ENCODE results near the gene PLSCR2.
"Not testable (repeated sequence)": the region's sequence is repeated elsewhere in the genome, so short reads cannot be mapped to it uniquely, and the experiment has no call there.

PLSCR2 gene

GRCh38 chr3:146485297-146485696, 15.9 kb upstream of the PLSCR2 start:
- no peak for DNase-seq

GRCh38 chr3:146476094-146476740, 6.9 kb upstream of the PLSCR2 start:
- no peak for DNase-seq

- not testable (repeated sequence) for DNase-seq
Measured at GRCh38 chr3:146474976-146475375, 5.6 kb upstream of the PLSCR2 start.

GRCh38 chr3:146473726-146474125, 4.4 kb upstream of the PLSCR2 start:
- DNase-seq, result no peak

GRCh38 chr3:146472611-146473010, 3.2 kb upstream of the PLSCR2 start:
- no peak for DNase-seq

- no peak for DNase-seq
Measured at GRCh38 chr3:146471012-146471411, 1.7 kb upstream of the PLSCR2 start.

- DNase-seq, result no peak
Measured at GRCh38 chr3:146470425-146470990, 1.1 kb upstream of the PLSCR2 start.

GRCh38 chr3:146468671-146469149, 651 bp downstream of the PLSCR2 start:
- DNase-seq, result no peak

- no peak for DNase-seq
Measured at GRCh38 chr3:146468234-146468633, 1.1 kb downstream of the PLSCR2 start.

GRCh38 chr3:146466604-146467003, 2.8 kb downstream of the PLSCR2 start:
- DNase-seq, result no peak

GRCh38 chr3:146465693-146466465, 3.5 kb downstream of the PLSCR2 start:
- no peak for DNase-seq

GRCh38 chr3:146464783-146465182, 4.6 kb downstream of the PLSCR2 start:
- no peak for DNase-seq

GRCh38 chr3:146464005-146464595, 5.3 kb downstream of the PLSCR2 start:
- DNase-seq, result no peak

GRCh38 chr3:146454796-146455195, 14.6 kb downstream of the PLSCR2 start:
- no peak for DNase-seq

GRCh38 chr3:146449613-146450012, 19.7 kb downstream of the PLSCR2 start:
- no peak for DNase-seq

GRCh38 chr3:146449076-146449475, 20.3 kb downstream of the PLSCR2 start:
- no peak for DNase-seq

GRCh38 chr3:146446026-146446425, 23.3 kb downstream of the PLSCR2 start:
- no peak for DNase-seq

GRCh38 chr3:146440310-146440709, 29.1 kb downstream of the PLSCR2 start:
- DNase-seq, result not testable (repeated sequence)

GRCh38 chr3:146432066-146432465, 37.3 kb downstream of the PLSCR2 start:
- DNase-seq, result no peak

GRCh38 chr3:146431240-146431639, 38.1 kb downstream of the PLSCR2 start:
- no peak for DNase-seq

GRCh38 chr3:146425341-146425740, 44.0 kb downstream of the PLSCR2 start:
- no peak for DNase-seq

GRCh38 chr3:146421819-146422759, 47.3 kb downstream of the PLSCR2 start:
- DNase-seq, result peak in 1 of 2 experiments; percentile 13

Measured in NCI-H446 (cell line).